ENCODE measurements around the gene FIG4.
"Not testable (repeated sequence)": the region's sequence is repeated elsewhere in the genome, so short reads cannot be mapped to it uniquely, and the experiment has no call there.

FIG4 gene

GRCh38 chr6:109759098-109759955, 68.2 kb downstream of the FIG4 start:
- no peak for DNase-seq (ENCODE audit: low read depth in 2 of 2)

GRCh38 chr6:109760208-109760607, 69.1 kb downstream of the FIG4 start:
- no peak for DNase-seq (ENCODE audit: low read depth in 2 of 2)

- no peak for DNase-seq (ENCODE audit: low read depth in 2 of 2)
Observed at GRCh38 chr6:109762166-109762565, 71.1 kb downstream of the FIG4 start.

GRCh38 chr6:109762769-109763441, 71.8 kb downstream of the FIG4 start:
- no peak for DNase-seq (ENCODE audit: low read depth in 2 of 2)

GRCh38 chr6:109766167-109766566, 75.1 kb downstream of the FIG4 start:
- DNase-seq (ENCODE audit: low read depth in 2 of 2) = no peak

- DNase-seq (ENCODE audit: low read depth in 2 of 2) = no peak
Observed at GRCh38 chr6:109767961-109768360, 76.9 kb downstream of the FIG4 start.

GRCh38 chr6:109768485-109768884, 77.4 kb downstream of the FIG4 start:
- DNase-seq (ENCODE audit: low read depth in 2 of 2) = no peak

- no peak for DNase-seq (ENCODE audit: low read depth in 2 of 2)
Observed at GRCh38 chr6:109769213-109769612, 78.1 kb downstream of the FIG4 start.

- no peak for DNase-seq (ENCODE audit: low read depth in 2 of 2)
Observed at GRCh38 chr6:109770047-109770446, 79.0 kb downstream of the FIG4 start.

GRCh38 chr6:109770779-109771178, 79.7 kb downstream of the FIG4 start:
- DNase-seq (ENCODE audit: low read depth in 2 of 2) = no peak

- DNase-seq (ENCODE audit: low read depth in 2 of 2) = not testable (repeated sequence)
Observed at GRCh38 chr6:109771939-109772755, 81.1 kb downstream of the FIG4 start.

- no peak for DNase-seq (ENCODE audit: low read depth in 2 of 2)
Observed at GRCh38 chr6:109772883-109773431, 81.9 kb downstream of the FIG4 start.

- DNase-seq (ENCODE audit: low read depth in 2 of 2) = no peak
Observed at GRCh38 chr6:109781001-109781400, 89.9 kb downstream of the FIG4 start.

- no peak for DNase-seq (ENCODE audit: low read depth in 2 of 2)
Observed at GRCh38 chr6:109782491-109782999, 91.4 kb downstream of the FIG4 start.

- DNase-seq (ENCODE audit: low read depth in 2 of 2) = no peak
Observed at GRCh38 chr6:109783250-109783986, 92.3 kb downstream of the FIG4 start.

GRCh38 chr6:109787312-109787711, 96.2 kb downstream of the FIG4 start:
- DNase-seq (ENCODE audit: low read depth in 2 of 2) = no peak

GRCh38 chr6:109788687-109789086, 97.6 kb downstream of the FIG4 start:
- DNase-seq (ENCODE audit: low read depth in 2 of 2) = no peak

- no peak for DNase-seq (ENCODE audit: low read depth in 2 of 2)
Observed at GRCh38 chr6:109790131-109790530, 99.0 kb downstream of the FIG4 start.

- no peak for DNase-seq (ENCODE audit: low read depth in 2 of 2)
Observed at GRCh38 chr6:109791301-109791700, 100.2 kb downstream of the FIG4 start.

- DNase-seq (ENCODE audit: low read depth in 2 of 2) = no peak
Observed at GRCh38 chr6:109793021-109793420, 101.9 kb downstream of the FIG4 start.

- DNase-seq (ENCODE audit: low read depth in 2 of 2) = no peak
Observed at GRCh38 chr6:109793792-109794191, 102.7 kb downstream of the FIG4 start.
